Renal cortex interstitium (tissue), 11 donors: Measurements from ENCODE around the gene ZNF385B. TPM values are rescaled to one million over a fixed set of nuclear protein-coding genes. Genes with fewer than 3 reads are reported as not detected.
A peak's percentile ranks its signal among the peaks of the same experiment; 100 is the strongest.

Experiments used
- DNase-seq, 11 donors: peaks; one replicate each; pipeline ENCODE4 v3.0.0-alpha.2; 2013; ENCODE audit warnings: low read depth in 9 of 11, low spot score in 4 of 11; ENCODE audit errors: extremely low read depth in 1 of 11
- polyA plus RNA-seq, 3 donors: library from polyadenylated mRNA; unstranded; fragments of 120-200 nt; gene quantifications; one replicate each; pipeline ENCODE4 v1.2.1, GENCODE V29; 2013; ENCODE audit not compliant: insufficient read length in 3 of 3

ZNF385B gene
- polyA plus RNA-seq, 3 donors, result 13.1 to 18.5 (median 13.6) TPM

GRCh38 chr2:179770029-179770428, 91.4 kb downstream of the ZNF385B start:
- DNase-seq, result no peak

- DNase-seq, result no peak
These were observed 92.1 kb downstream of the ZNF385B start for GRCh38 chr2:179769323-179769722.

- peak in 9 of 11 donors; percentile 9 to 48 (median 24) for DNase-seq
These were observed 92.6 kb downstream of the ZNF385B start for GRCh38 chr2:179768765-179769164.

GRCh38 chr2:179765666-179766065, 95.7 kb downstream of the ZNF385B start:
- no peak for DNase-seq

- no peak for DNase-seq
These were observed 96.7 kb downstream of the ZNF385B start for GRCh38 chr2:179764710-179765109.

GRCh38 chr2:179758636-179759035, 102.8 kb downstream of the ZNF385B start:
- no peak for DNase-seq

GRCh38 chr2:179751163-179751809, 110.1 kb downstream of the ZNF385B start:
- DNase-seq, result peak in 1 of 11 donors; percentile 21

GRCh38 chr2:179749210-179749609, 112.2 kb downstream of the ZNF385B start:
- DNase-seq, result no peak

GRCh38 chr2:179746981-179747380, 114.4 kb downstream of the ZNF385B start:
- no peak for DNase-seq

GRCh38 chr2:179745635-179746256, 115.7 kb downstream of the ZNF385B start:
- DNase-seq, result no peak

GRCh38 chr2:179744401-179744800, 117.0 kb downstream of the ZNF385B start:
- no peak for DNase-seq

GRCh38 chr2:179741317-179741716, 120.1 kb downstream of the ZNF385B start:
- DNase-seq, result no peak

- DNase-seq, result no peak
These were observed 131.4 kb downstream of the ZNF385B start for GRCh38 chr2:179729966-179730365.

GRCh38 chr2:179726461-179727180, 134.8 kb downstream of the ZNF385B start:
- no peak for DNase-seq

GRCh38 chr2:179724403-179724802, 137.0 kb downstream of the ZNF385B start:
- DNase-seq, result no peak

- no peak for DNase-seq
These were observed 141.1 kb downstream of the ZNF385B start for GRCh38 chr2:179720173-179720772.

- no peak for DNase-seq
These were observed 145.5 kb downstream of the ZNF385B start for GRCh38 chr2:179715871-179716270.

GRCh38 chr2:179715196-179715595, 146.2 kb downstream of the ZNF385B start:
- DNase-seq, result no peak

- no peak for DNase-seq
These were observed 148.6 kb downstream of the ZNF385B start for GRCh38 chr2:179712825-179713224.

- DNase-seq, result no peak
These were observed 150.0 kb downstream of the ZNF385B start for GRCh38 chr2:179711375-179711774.
